GM12892 (cell line): ENCODE data around the gene DCLK1.

Source experiments
- POLR2A ChIP-seq: IDR thresholded peaks from 2 replicates; pipeline ENCODE4 v1.6.1; 2011; ENCODE audit warnings: low read depth, low read length, control low read depth
- POLR2AphosphoS5 ChIP-seq: IDR thresholded peaks from 2 replicates; pipeline ENCODE4 v1.6.1; 2011; ENCODE audit warnings: low read depth, low read length, control low read depth
- TAF1 ChIP-seq: IDR thresholded peaks from 2 replicates; pipeline ENCODE4 v1.6.1; 2011; ENCODE audit warnings: low read depth, mild to moderate bottlenecking, control low read depth, low read length, borderline replicate concordance

GRCh38 chr13:35992964-35993363, 138.2 kb downstream of the DCLK1 start:
- TF ChIP-seq TAF1 = no peak
- TF ChIP-seq POLR2A = no peak
- no peak for TF ChIP-seq POLR2AphosphoS5
